Cerebellar cortex (tissue), 1 donor: Measurements from ENCODE around the gene FKBP6.
A peak's percentile ranks its signal among the peaks of the same experiment; 100 is the strongest.
"Not testable (repeated sequence)": the region's sequence is repeated elsewhere in the genome, so short reads cannot be mapped to it uniquely, and the experiment has no call there.

ENCODE experiments used
- DNase-seq: peaks from one replicate; pipeline ENCODE4 v3.0.0-alpha.2; 2015; ENCODE audit warnings: low spot score

Gene FKBP6

GRCh38 chr7:73395538-73396503, 67.9 kb downstream of the FKBP6 start:
- no peak for DNase-seq

GRCh38 chr7:73397521-73398281, 69.7 kb downstream of the FKBP6 start:
- peak; percentile 80 for DNase-seq

DNA sequence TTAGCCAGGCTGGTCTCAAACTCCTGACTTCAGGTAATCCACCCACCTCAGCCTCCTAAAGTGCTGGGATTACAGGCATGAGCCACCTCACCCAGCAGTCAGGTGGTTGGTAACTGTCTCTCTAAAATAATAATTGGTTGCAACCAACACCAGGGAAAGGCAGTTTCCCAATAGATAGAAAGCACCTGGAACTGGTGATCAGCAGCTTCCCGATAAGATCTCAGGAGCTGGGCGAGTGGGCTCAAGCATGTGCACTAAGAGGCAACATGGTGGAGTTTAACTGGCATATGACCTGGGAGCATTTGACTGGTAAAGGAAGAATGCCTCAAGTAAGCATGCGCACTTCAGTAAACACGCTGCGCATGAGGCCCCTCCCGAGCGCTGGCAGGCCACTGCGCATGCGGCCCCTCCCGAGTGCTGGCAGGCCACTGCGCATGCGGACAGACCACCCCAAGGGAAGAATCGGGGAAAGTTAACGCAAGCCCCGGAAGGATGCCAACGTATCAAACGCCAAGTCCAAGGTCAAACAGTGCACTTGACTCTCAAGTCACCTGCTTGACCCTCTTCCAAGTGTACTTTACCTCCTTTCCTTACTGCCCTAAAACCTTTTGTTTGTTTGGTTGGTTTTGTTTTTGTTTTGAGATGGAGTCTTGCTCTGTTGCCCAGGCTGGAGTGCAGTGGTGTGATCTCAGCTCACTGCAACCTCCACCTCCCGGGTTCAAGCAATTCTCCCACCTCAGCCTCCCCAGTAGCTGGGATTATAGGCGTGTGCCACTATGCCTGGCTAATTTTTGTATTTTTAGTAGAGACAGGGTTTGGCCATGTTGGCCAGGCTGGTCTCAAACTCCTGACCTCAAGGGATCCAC, 71.5 kb downstream of the FKBP6 start:
- peak; percentile 59 for DNase-seq

DNA sequence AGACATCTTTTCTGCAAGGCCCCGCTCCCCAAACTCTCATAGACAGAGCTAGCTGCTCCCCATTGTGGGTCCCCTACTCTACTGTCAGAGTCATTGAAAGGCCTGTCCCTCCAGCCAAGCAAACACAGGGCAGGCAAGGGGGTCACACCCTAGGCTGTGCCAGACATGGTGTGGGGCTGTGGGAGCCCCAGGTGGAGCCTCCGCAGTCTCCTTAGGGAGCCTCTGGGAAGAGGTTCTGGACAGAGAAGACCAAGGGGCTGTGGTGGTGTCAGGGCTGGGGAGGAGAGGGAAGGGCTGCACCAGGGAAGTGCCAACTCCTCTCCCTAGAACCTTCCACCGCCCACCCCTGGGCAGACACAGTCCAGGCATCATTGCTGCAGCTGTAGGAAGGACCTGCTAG, 76.9 kb downstream of the FKBP6 start:
- not testable (repeated sequence) for DNase-seq
